ENCODE data around the gene LRIT1. TPM values are rescaled to one million over a fixed set of nuclear protein-coding genes. Genes with fewer than 3 reads are reported as not detected.

Gene LRIT1
- total RNA-seq, 1 experiment from 2014 or later, result not detected

GRCh38 chr10:84254552-84255478 lies 13.5 kb upstream of the LRIT1 start:
- DNase-seq (ENCODE audit: low spot score), result no peak

DNA sequence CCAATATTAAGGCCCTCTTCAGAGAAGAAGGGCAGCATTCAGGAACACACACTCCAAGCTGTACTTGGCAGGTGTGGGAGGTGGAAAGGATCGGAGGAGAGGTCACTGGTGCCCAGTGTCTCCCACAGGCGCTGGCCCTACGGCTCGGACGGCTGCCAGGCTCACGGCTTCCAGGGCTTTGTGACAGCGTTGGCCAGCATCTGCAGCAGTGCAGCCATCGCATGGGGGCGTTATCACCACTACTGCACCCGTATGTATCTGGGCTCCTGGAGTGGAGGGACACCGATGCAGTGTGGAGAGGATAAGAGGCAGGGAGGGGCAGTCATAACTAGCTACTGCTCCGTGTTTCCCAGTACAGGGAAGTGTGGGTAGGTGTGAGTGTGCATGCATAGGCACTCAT lies 7.4 kb upstream of the LRIT1 start:
- no peak for DNase-seq (ENCODE audit: low spot score)

- no peak for DNase-seq (ENCODE audit: low spot score)
These were observed 6.2 kb upstream of the LRIT1 start for GRCh38 chr10:84247496-84247895.

- DNase-seq (ENCODE audit: low spot score), result no peak
These were observed 3.4 kb upstream of the LRIT1 start, which contains the start of gene RGR for GRCh38 chr10:84244651-84245270. Gene RGR, plus strand, starts transcription at chr10:84245053. Its CDS starts 38 bp downstream, at chr10:84245091.

- no peak for DNase-seq (ENCODE audit: low spot score)
These were observed 2.4 kb upstream of the LRIT1 start for GRCh38 chr10:84243759-84244158.

DNA sequence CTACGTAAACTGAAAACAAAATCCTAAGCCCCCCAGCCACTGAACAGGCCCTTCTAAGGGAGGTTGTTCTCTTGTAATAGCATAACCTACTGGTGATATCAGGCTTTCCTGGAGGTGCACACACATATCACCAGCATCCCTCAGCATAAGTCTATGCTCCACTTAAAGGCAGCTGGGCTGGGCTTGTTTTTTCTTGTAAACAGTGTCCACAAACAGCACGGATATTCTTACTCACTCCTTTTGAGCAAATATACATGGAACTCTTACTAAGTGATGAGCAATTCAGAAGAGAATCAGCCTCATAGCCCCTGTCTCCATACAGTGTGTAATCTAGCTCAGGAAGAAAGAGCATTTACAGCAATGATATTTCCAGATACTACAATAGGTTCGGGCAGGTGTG lies 2.4 kb downstream of the LRIT1 start:
- DNase-seq (ENCODE audit: low spot score), result no peak

- no peak for DNase-seq (ENCODE audit: low spot score)
These were observed 3.9 kb downstream of the LRIT1 start for GRCh38 chr10:84237199-84238051.

DNA sequence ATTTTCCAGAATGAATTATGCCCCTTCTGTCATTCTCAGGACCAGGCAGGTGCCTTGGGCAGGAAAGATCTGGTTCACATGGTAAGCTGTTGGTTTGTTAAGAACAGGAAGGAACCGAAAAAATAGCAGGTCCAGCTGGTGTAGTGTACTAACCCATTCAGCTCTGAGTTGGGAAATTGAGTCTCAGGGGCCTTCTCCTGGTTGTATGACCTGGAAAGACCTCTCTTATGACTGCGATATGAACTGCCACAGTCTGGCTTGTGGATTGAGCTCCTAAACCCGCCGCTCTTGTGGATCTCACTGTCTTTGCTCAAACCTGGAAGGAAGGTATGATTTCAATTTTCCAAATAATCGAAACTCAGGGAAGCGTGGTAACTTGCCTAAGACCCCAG lies 4.5 kb downstream of the LRIT1 start:
- DNase-seq (ENCODE audit: low spot score), result no peak

- no peak for DNase-seq (ENCODE audit: low spot score)
These were observed 6.2 kb downstream of the LRIT1 start for GRCh38 chr10:84235096-84235495.

DNA sequence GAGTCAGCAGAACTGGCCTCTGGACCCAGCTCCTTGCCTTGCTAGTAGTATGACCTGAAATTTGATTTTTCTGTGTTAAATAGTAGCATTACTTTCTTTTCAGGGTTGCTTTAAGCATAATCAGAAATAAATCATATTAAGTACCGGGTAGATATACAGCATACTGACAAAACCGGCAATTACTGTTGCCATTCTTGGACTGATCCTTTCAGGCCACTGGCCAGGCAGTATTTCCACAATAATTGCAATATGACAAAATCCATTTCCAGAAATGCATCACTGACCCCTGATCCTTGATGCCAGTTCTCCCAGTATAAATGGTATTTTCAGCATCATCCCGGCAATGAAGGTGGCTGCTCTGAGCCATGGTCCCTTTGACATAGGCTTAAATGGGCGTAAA lies 6.9 kb downstream of the LRIT1 start:
- no peak for DNase-seq (ENCODE audit: low spot score)

- no peak for DNase-seq (ENCODE audit: low spot score)
These were observed 7.4 kb downstream of the LRIT1 start for GRCh38 chr10:84233940-84234339.

DNA sequence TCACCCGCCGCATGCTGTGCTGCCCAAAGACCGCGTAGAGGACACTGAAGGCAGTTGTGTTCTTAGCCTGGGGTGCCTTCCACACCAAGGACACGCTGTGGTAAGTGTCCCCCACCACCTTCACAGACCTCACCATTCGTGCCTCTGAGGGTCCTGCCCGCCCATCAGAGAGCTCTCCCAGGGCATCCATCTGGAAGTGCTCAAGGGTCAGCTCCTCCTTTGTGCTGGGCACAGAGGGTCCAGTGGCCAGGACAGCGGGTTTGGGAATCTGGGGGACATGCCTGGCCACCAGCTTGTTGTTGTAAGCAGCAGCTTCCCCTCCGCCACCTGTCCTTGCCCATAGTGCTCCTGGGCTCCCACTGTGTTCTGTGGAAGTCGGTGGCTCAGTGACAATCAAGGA lies 9.0 kb downstream of the LRIT1 start:
- no peak for DNase-seq (ENCODE audit: low spot score)

DNA sequence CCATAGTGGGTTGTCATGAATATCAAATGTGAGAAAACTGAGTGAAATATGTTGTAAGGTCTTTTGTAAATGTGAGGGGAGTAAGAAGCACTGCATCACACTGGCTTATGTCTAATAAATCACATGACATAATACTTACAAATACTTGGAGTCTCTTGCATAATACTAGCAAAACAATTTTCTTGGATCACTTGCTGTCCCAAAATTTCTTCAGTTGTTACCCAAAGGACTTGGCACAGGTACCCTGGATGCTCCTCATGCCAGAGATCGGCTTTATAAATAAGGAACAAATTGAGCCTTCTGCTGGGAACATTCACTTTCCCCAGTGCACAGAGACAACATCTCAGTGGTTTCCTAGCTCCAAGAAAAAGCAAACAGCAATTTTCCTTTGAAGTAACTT lies 11.0 kb downstream of the LRIT1 start:
- DNase-seq (ENCODE audit: low spot score), result no peak

GRCh38 chr10:84227810-84228209 lies 13.5 kb downstream of the LRIT1 start:
- DNase-seq (ENCODE audit: low spot score), result no peak

DNA sequence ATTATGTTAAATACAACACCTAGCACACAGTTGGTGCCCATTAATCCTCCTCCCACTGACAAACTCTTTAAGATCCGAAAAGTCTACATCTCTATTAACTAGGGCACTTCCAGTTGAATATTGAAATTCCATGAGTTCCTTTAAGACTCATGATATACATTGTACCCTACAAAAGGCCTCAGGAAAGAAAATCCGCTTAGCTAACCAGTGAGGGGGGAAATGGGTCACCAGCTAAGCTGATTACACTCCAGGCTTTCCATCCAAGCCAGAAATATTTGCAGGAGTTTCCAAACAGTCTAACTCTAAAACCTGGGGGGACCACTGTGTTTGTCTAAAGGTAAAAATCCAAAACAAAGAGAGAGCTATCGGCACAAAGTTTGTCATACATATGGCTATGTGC lies 14.7 kb downstream of the LRIT1 start:
- DNase-seq (ENCODE audit: low spot score), result no peak

DNA sequence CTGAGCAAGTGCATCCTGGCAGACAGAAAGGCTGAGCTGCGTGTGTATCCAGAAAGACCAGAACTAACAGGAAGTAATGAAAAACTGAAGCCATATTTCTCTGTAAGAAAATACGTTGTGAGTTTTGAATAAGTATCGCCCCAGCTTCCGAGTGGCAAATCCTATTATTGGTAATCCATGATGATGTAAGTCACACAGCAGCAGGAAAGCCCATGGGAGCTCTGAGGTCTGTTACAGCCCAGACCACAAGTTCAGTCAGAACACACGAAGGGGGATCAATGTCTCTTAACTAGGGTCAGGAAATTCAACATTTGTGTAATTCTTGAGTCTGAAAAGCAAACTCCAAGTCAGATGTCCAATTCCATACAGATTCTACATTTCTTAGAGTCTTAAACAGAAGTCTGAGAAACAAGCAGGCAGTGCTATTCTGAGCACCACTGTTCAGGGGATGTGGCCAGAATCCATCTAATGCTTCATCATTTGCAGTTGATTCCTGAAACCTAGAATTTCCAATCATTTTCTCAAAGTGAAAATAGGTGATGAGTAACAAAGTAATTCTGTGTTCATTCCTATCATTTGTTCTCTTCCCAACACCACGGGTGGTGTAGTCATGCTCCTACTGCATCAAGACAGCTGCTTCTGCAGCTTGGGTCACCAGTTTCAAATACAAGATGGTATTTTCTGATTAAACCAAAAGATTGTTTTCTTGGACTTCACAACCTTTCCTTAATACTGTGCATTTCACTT lies 15.7 kb downstream of the LRIT1 start, which contains the start of gene LRIT2:
LRIT2 (minus strand) TSS at position 118 of the 747 bp plus-strand sequence; CDS start at position 94, 24 bp downstream.
- DNase-seq (ENCODE audit: low spot score), result no peak

- no peak for DNase-seq (ENCODE audit: low spot score)
These were observed 16.8 kb downstream of the LRIT1 start for GRCh38 chr10:84224411-84225028.

- no peak for DNase-seq (ENCODE audit: low spot score)
These were observed 19.4 kb downstream of the LRIT1 start for GRCh38 chr10:84221916-84222315.

DNA sequence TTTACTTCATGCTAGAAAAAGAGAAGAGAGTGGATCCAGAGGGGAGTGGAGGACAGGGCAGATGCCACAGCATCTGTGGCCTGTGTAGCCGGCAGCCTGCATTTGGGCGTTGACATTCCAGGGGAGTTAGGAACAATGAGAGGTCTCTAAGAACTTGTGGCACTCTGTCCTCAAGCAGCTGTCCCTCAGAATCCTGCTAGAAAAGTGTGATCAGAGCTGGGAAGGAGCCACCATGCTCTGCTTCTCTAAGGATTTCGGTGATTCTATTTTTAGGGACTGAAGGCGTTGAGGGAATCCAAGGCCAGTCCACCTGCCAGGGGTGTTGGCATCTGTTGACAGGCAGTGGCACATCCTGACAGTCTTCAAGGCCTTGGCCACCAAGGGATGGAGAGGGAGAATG lies 23.6 kb downstream of the LRIT1 start:
- DNase-seq (ENCODE audit: low spot score), result no peak

DNA sequence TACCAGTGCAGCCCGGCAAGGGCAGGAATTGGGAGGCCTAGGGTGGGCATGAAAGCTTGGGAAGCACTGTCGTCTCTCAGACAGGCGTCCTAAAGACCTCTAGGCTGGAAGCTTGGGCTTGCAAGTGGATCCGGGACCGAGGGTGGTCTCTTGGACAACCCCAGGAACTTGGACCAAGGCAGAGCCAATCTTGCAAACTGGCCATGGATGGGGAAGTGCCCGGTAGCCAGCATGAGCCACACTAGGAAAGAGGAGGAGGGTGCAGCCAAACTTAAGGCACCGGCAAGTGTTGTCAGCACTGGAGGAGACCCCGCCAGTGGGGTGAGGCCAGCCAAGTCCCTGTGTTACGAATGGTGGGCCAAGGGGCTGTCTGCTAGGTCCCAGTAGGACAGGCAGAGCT lies 24.5 kb downstream of the LRIT1 start:
- no peak for DNase-seq (ENCODE audit: low spot score)

All from H4 (cell line).